ENCODE data around the gene SMG6.

DNA sequence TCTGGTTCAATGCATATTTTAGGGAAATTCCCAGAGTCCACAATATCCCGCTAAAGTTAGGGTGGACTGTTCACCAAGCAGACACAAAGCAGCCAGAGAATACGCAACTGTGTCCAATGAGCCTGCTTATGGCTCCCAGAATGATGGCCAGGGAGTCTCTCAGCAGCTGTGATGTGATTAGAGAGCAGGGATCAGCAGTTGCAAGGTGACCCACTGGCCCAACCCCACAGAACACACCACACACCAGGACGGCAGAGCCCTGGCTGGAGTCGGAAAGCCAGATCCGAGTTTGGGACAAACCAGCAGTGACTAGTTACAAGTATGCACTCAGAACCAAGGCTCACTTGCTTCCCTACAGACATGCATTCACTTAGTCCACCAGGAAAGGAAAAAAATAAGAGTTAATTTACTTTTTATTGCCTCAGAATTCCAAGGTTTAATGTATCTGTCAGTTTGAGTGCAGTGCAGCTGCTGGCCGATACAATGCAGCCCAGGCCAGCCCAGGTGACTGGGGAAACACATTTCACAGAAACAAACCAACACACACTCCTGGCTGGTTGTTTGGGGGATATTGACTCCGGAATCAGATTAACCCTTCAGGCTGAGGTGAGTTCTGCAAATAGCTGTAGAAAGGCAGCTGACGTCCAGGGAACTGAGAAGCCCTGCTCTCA is 127.0 kb downstream of the SMG6 start:
- TF ChIP-seq NRF1 (IDR thresholded peaks at IDR 0.05; ENCODE audit: low read depth, low read length) (no peak), CHD2 (IDR thresholded peaks at IDR 0.05; ENCODE audit: low read length, partially characterized antibody) (no peak), POLR2AphosphoS5 (IDR thresholded peaks at IDR 0.05; ENCODE audit: low read depth, low read length) (no peak), YY1 (IDR thresholded peaks at IDR 0.05; ENCODE audit: low read depth) (no peak)
- TF ChIP-seq, protein P1, sequence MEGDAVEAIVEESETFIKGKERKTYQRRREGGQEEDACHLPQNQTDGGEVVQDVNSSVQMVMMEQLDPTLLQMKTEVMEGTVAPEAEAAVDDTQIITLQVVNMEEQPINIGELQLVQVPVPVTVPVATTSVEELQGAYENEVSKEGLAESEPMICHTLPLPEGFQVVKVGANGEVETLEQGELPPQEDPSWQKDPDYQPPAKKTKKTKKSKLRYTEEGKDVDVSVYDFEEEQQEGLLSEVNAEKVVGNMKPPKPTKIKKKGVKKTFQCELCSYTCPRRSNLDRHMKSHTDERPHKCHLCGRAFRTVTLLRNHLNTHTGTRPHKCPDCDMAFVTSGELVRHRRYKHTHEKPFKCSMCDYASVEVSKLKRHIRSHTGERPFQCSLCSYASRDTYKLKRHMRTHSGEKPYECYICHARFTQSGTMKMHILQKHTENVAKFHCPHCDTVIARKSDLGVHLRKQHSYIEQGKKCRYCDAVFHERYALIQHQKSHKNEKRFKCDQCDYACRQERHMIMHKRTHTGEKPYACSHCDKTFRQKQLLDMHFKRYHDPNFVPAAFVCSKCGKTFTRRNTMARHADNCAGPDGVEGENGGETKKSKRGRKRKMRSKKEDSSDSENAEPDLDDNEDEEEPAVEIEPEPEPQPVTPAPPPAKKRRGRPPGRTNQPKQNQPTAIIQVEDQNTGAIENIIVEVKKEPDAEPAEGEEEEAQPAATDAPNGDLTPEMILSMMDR (IDR thresholded peaks at IDR 0.05): no peak
